ENCODE data around the gene PIK3C3. TPM values are rescaled to one million over a fixed set of nuclear protein-coding genes. Genes with fewer than 3 reads are reported as not detected.
A peak's percentile ranks its signal among the peaks of the same experiment; 100 is the strongest.

PIK3C3 gene
- total RNA-seq, 1 donor = 67.4 TPM

- no peak overlapping the region for H3K4me3 ChIP-seq (ENCODE audit: low read depth, low read length)
- DNase-seq (ENCODE audit: low read depth) = no peak
- TF ChIP-seq CTCF (IDR thresholded peaks at IDR 0.05; ENCODE audit: insufficient read depth, low read depth, low read length) = no peak
These were observed 132.8 kb downstream of the PIK3C3 start for GRCh38 chr18:42087876-42088275.

- peak; percentile 10 for DNase-seq (ENCODE audit: low read depth)
- no peak for TF ChIP-seq CTCF (IDR thresholded peaks at IDR 0.05; ENCODE audit: insufficient read depth, low read depth, low read length)
These were observed 137.8 kb downstream of the PIK3C3 start for GRCh38 chr18:42092848-42093247.

GRCh38 chr18:42094875-42095274 lies 139.8 kb downstream of the PIK3C3 start:
- H3K4me3 ChIP-seq (ENCODE audit: low read depth, low read length) = no peak overlapping the region
- DNase-seq (ENCODE audit: low read depth) = no peak
- TF ChIP-seq CTCF (IDR thresholded peaks at IDR 0.05; ENCODE audit: insufficient read depth, low read depth, low read length) = no peak

More at GRCh38 chr18:42092848-42093247, 137.8 kb downstream of the PIK3C3 start:
- no peak overlapping the region for H3K4me3 ChIP-seq (ENCODE audit: low read depth, low read length)

GRCh38 chr18:42095732-42096377 lies 140.8 kb downstream of the PIK3C3 start:
- H3K4me3 ChIP-seq (ENCODE audit: low read depth, low read length) = no peak overlapping the region
- TF ChIP-seq CTCF (IDR thresholded peaks at IDR 0.05; ENCODE audit: insufficient read depth, low read depth, low read length) = no peak
- no peak for DNase-seq (ENCODE audit: low read depth)

- TF ChIP-seq CTCF (IDR thresholded peaks at IDR 0.05; ENCODE audit: insufficient read depth, low read depth, low read length) = no peak
- no peak overlapping the region for H3K4me3 ChIP-seq (ENCODE audit: low read depth, low read length)
- DNase-seq (ENCODE audit: low read depth) = no peak
These were observed 145.2 kb downstream of the PIK3C3 start for GRCh38 chr18:42100248-42100647.

GRCh38 chr18:42100911-42101310 lies 145.9 kb downstream of the PIK3C3 start:
- no peak overlapping the region for H3K4me3 ChIP-seq (ENCODE audit: low read depth, low read length)
- DNase-seq (ENCODE audit: low read depth) = no peak
- TF ChIP-seq CTCF (IDR thresholded peaks at IDR 0.05; ENCODE audit: insufficient read depth, low read depth, low read length) = no peak

GRCh38 chr18:42105394-42105793 lies 150.4 kb downstream of the PIK3C3 start:
- no peak for DNase-seq (ENCODE audit: low read depth)
- no peak overlapping the region for H3K4me3 ChIP-seq (ENCODE audit: low read depth, low read length)
- no peak for TF ChIP-seq CTCF (IDR thresholded peaks at IDR 0.05; ENCODE audit: insufficient read depth, low read depth, low read length)
